SK-N-SH (cell line): Measurements from ENCODE around the gene PCGF3. TPM values are rescaled to one million over a fixed set of nuclear protein-coding genes. Genes with fewer than 3 reads are reported as not detected.

Experiments used
- CTCF ChIA-PET: fragments of 300-600, 350-600 bp; formaldehyde crosslinking; extraction: SDS; loops from one replicate; lab custom pipeline; 2021; lab: Yijun Ruan, JAX
- POLR2A ChIA-PET: fragments of 350-600 bp; sonication (Branson Sonifier 250); formaldehyde crosslinking; extraction: SDS; loops from one replicate; lab custom pipeline; 2020; ENCODE audit warnings: antibody characterized with exemption, inconsistent platforms; lab: Yijun Ruan, JAX
- DNase-seq: peaks from one replicate; pipeline ENCODE4 v3.0.0; 2012
- H2AFZ ChIP-seq: fragments of 200-600 bp; sonication (generic); 2 replicates; pipeline ENCODE4 v1.8.1; 2016; ENCODE audit warnings: antibody characterized with exemption, mild to moderate bottlenecking, low read depth
- H3F3A ChIP-seq: fragments of 200-600 bp; sonication (generic); replicated peaks from 2 replicates; pipeline ENCODE3; 2016; ENCODE audit warnings: antibody characterized with exemption, mild to moderate bottlenecking; ENCODE audit not compliant: insufficient read depth
- H3K27ac ChIP-seq, 2 experiments: fragments of 200-500 bp in 1 of 2; fragments of 200-600 bp in 1 of 2; sonication (Bioruptor generic) in 1 of 2; sonication (generic), shearing (Covaris generic) in 1 of 2; 2 replicates each; pipeline versions ENCODE4 v1.5.1 to v1.6.1; 2014 to 2016; ENCODE audit warnings: low read depth in 2 of 2, inconsistent platforms in 1 of 2, low read length in 1 of 2, mild to moderate bottlenecking in 1 of 2, mixed read lengths in 1 of 2
- H3K27me3 ChIP-seq: fragments of 200-600 bp; sonication (generic), shearing (Covaris generic); 2 replicates; pipeline ENCODE4 v1.6.1; 2016; ENCODE audit warnings: mixed run types; ENCODE audit not compliant: insufficient read depth
- H3K36me3 ChIP-seq, 2 experiments: fragments of 200-500 bp in 1 of 2; fragments of 200-600 bp in 1 of 2; sonication (Bioruptor generic) in 1 of 2; sonication (generic) in 1 of 2; replicated peaks in 1 of 2; 2 replicates each; pipeline versions ENCODE3 to v1.5.1; 2014 to 2016; ENCODE audit warnings: low read length in 1 of 2, mild to moderate bottlenecking in 1 of 2; ENCODE audit not compliant: insufficient read depth in 2 of 2, control insufficient read depth in 1 of 2
- H3K4me1 ChIP-seq, 2 experiments: fragments of 200-500 bp in 1 of 2; fragments of 200-600 bp in 1 of 2; sonication (Bioruptor generic) in 1 of 2; sonication (generic), shearing (Covaris generic) in 1 of 2; 2 replicates each; pipeline versions ENCODE4 v1.5.1 to v1.6.1; 2014 to 2016; ENCODE audit warnings: low read depth in 1 of 2, low read length in 1 of 2, mixed run types in 1 of 2; ENCODE audit not compliant: insufficient read depth in 2 of 2, control insufficient read depth in 1 of 2
- H3K4me2 ChIP-seq: fragments of 200-600 bp; sonication (generic), shearing (Covaris generic); 2 replicates; pipeline ENCODE4 v1.6.1; 2017; ENCODE audit warnings: mixed run types
- H3K4me3 ChIP-seq, 2 experiments: fragments of 200-500 bp in 1 of 2; fragments of 200-600 bp in 1 of 2; sonication (Bioruptor generic) in 1 of 2; sonication (generic), shearing (Covaris generic) in 1 of 2; 2 replicates each; pipeline versions ENCODE4 v1.5.1 to v1.8.1; 2014 to 2016; ENCODE audit warnings: low read depth in 2 of 2, inconsistent platforms in 1 of 2, low read length in 1 of 2, mild to moderate bottlenecking in 1 of 2, mixed read lengths in 1 of 2, moderate library complexity in 1 of 2
- H3K79me2 ChIP-seq: fragments of 200-600 bp; sonication (generic); 2 replicates; pipeline ENCODE4 v1.8.1; 2017; ENCODE audit warnings: mild to moderate bottlenecking; ENCODE audit not compliant: insufficient read depth
- H3K9ac ChIP-seq: fragments of 200-600 bp; sonication (generic); 2 replicates; pipeline ENCODE4 v1.6.1; 2017; ENCODE audit warnings: mixed run types
- H3K9me2 ChIP-seq: fragments of 200-600 bp; sonication (generic); 2 replicates; pipeline ENCODE4 v1.6.1; 2017; ENCODE audit warnings: mixed run types
- H3K9me3 ChIP-seq: fragments of 200-600 bp; sonication (generic); 2 replicates; pipeline ENCODE4 v1.6.1; 2017; ENCODE audit warnings: mixed run types, mild to moderate bottlenecking, moderate library complexity
- H4K20me1 ChIP-seq: fragments of 200-600 bp; sonication (generic); 2 replicates; pipeline ENCODE4 v1.6.1; 2017; ENCODE audit warnings: mild to moderate bottlenecking, mixed run types; ENCODE audit not compliant: insufficient read depth
- EP300 ChIP-seq, 2 experiments: IDR thresholded peaks; 2 replicates each; pipeline versions ENCODE4 v1.4.0 to v1.6.1; 2012; ENCODE audit warnings: borderline replicate concordance in 1 of 2, low read depth in 1 of 2, low read length in 1 of 2
- EZH2phosphoT487 ChIP-seq: fragments of 200-600 bp; sonication (generic); IDR thresholded peaks from 2 replicates; pipeline ENCODE4 v1.6.1; 2017; ENCODE audit warnings: low read depth, mixed run types, mild to moderate bottlenecking, antibody characterized with exemption, moderate library complexity, borderline replicate concordance
- IRF3 ChIP-seq: fragments of 150-350 bp; IDR thresholded peaks from 2 replicates; pipeline ENCODE4 v1.6.1; 2016; ENCODE audit warnings: mild to moderate bottlenecking, low read depth, low read length
- JUND ChIP-seq: IDR thresholded peaks from 2 replicates; pipeline ENCODE4 v1.4.0; 2012
- MEF2A ChIP-seq: IDR thresholded peaks from 2 replicates; pipeline ENCODE4 v1.4.0; 2012; ENCODE audit warnings: low read depth, borderline replicate concordance
- PBX3 ChIP-seq: IDR thresholded peaks from 2 replicates; pipeline ENCODE4; 2012
- RAD21 ChIP-seq: IDR thresholded peaks from 2 replicates; pipeline ENCODE4 v1.6.1; 2012; ENCODE audit warnings: mild to moderate bottlenecking, low read length
- TAF1 ChIP-seq: IDR thresholded peaks from 2 replicates; pipeline ENCODE4 v1.6.1; 2012; ENCODE audit warnings: low read depth, mild to moderate bottlenecking, low read length, moderate library complexity, borderline replicate concordance
- TCF12 ChIP-seq: IDR thresholded peaks from 2 replicates; pipeline ENCODE4 v1.4.0; 2012
- YY1 ChIP-seq: IDR thresholded peaks from 2 replicates; pipeline ENCODE4 v1.4.0; 2012; ENCODE audit warnings: low read depth, mild to moderate bottlenecking
- WGBS: methylation state at CpG from one replicate; pipeline ENCODE4 v1.1.6; 2017; ENCODE audit warnings: low lambda C conversion rate; 5-methylcytosine and 5-hydroxymethylcytosine counted together
- polyA plus RNA-seq, 3 experiments: library from polyadenylated mRNA; depleted of rRNA; stranded (reverse); fragments of >200 nt; gene quantifications; 2 replicates each; pipeline ENCODE4 v1.2.3, GENCODE V29; 2012
- TF ChIP-seq, protein P1 (sequence below): IDR thresholded peaks from 2 replicates; pipeline ENCODE4 v1.4.0; 2012; ENCODE audit warnings: low read depth, borderline replicate concordance

PCGF3 gene
- polyA plus RNA-seq, 1 of the 3 experiments (the other 2 are of a cell fraction), result 44.8 TPM

DNA sequence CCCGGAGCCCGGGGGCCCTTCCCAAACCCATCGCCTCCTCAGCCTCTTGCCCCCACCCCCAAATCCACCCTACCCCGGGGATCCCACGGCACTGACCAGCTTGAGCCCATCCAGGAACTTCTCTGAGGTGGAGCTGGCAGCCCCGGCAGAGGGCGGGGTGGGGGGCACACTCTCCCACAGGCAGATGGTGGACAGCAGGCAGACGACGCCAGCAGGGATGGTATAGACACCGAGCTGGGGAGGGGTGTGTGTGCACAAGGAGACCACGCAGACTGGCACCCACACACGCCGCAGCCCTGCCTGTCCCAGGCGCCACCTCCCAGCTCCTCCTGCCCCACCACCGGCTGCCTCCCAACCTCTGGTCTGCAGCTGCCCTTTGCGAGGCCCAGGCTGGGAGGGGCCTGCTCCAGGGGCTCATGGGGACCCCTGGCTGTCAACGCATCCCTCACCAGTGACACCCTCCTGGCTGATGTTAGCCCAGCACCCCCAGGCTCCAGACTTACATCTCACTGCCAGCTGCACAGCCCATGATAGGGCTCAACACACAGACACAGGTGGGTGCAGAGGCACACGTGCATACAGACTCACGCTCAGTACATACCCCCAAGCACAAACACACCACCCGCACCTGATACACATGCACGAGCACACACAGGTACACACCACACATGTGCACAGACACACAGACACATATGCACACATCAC, 20.9 kb upstream of the PCGF3 start (continued):
- TF ChIP-seq EZH2phosphoT487, result no peak
- TF ChIP-seq PBX3, result no peak
- no peak for TF ChIP-seq RAD21
- TF ChIP-seq TCF12, result no peak
- no peak for TF ChIP-seq MEF2A

- Histone ChIP-seq H3F3A (peaks cover 11% of the 10 kb centered on the region), H3K79me2 (no peaks in the 10 kb centered on the region), H4K20me1 (no peaks in the 10 kb centered on the region), H3K36me3 (no peaks in the 10 kb centered on the region), H3K27me3 (no peaks in the 10 kb centered on the region), H3K9me3 (no peaks in the 10 kb centered on the region), H3K4me1 (peaks cover 13 to 27% of the 10 kb centered on the region in 2 experiments; a peak in 3 of 4 replicates), H3K27ac (no peak overlapping the region), H3K9ac (no peak overlapping the region), H3K4me2 (no peak overlapping the region), H2AFZ (no peak overlapping the region), H3K9me2 (no peaks in the 10 kb centered on the region), H3K4me3 (no peak overlapping the region)
- TF ChIP-seq RAD21, result no peak
- TF ChIP-seq YY1, result no peak
- TF ChIP-seq, protein P1, sequence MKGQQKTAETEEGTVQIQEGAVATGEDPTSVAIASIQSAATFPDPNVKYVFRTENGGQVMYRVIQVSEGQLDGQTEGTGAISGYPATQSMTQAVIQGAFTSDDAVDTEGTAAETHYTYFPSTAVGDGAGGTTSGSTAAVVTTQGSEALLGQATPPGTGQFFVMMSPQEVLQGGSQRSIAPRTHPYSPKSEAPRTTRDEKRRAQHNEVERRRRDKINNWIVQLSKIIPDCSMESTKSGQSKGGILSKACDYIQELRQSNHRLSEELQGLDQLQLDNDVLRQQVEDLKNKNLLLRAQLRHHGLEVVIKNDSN, result no peak
- no peak for TF ChIP-seq PBX3
- TF ChIP-seq EP300 (IDR thresholded peaks at IDR 0.05; ENCODE audit: borderline replicate concordance in 1 of 2, low read depth in 1 of 2, low read length in 1 of 2), result no peak
- TF ChIP-seq IRF3, result no peak
- TF ChIP-seq JUND, result no peak
- no peak for TF ChIP-seq TAF1
- 93% methylated on average over 18 of the region's 37 CpGs for WGBS
- ChIA-PET POLR2A (no interaction called here), CTCF (interaction anchor here (1.3 kb wide), 1 partner anchor 57 kb away, joined by 4 read pairs; no protein-coding TSS in a partner anchor)
- peak; percentile 25 for DNase-seq
These were observed 19.8 kb upstream of the PCGF3 start for GRCh38 chr4:685679-686412.
